Keratinocyte (primary cell): ENCODE results near the gene PKHD1. TPM values are rescaled to one million over a fixed set of nuclear protein-coding genes. Genes with fewer than 3 reads are reported as not detected.

Source experiments
- DNase-seq: peaks from one replicate; pipeline ENCODE4 v3.0.0-alpha.2; 2011; ENCODE audit warnings: low read depth, missing footprints, low spot score
- FAIRE-seq: peaks from 2 replicates; lab custom pipeline; 2011; peaks lifted over from hg19 to GRCh38; lab: Jason Lieb, UNC
- H2AFZ ChIP-seq: 2 replicates; pipeline ENCODE4 v1.6.0; 2012; ENCODE audit warnings: low read length, control low read depth, inconsistent platforms; ENCODE audit not compliant: control insufficient read depth
- H3K27ac ChIP-seq: 2 replicates; pipeline ENCODE4 v1.5.1; 2011; ENCODE audit warnings: low read length; ENCODE audit not compliant: control insufficient read depth, insufficient read depth
- H3K27me3 ChIP-seq: 3 replicates; pipeline ENCODE4 v1.6.0; 2011; ENCODE audit warnings: low read length; ENCODE audit not compliant: control insufficient read depth, insufficient read depth; ENCODE audit errors: extremely low read depth
- H3K36me3 ChIP-seq, 2 experiments: 2 replicates in 1 of 2; 3 replicates in 1 of 2; pipeline ENCODE4 v1.5.1; 2011; ENCODE audit warnings: low read length in 2 of 2, mild to moderate bottlenecking in 1 of 2; ENCODE audit not compliant: control insufficient read depth in 2 of 2, insufficient read depth in 2 of 2; ENCODE audit errors: extremely low read depth in 1 of 2
- H3K4me1 ChIP-seq: 3 replicates; pipeline ENCODE4 v1.5.1; 2011; ENCODE audit warnings: low read length; ENCODE audit not compliant: control insufficient read depth, insufficient read depth; ENCODE audit errors: extremely low read depth
- H3K4me2 ChIP-seq: 3 replicates; pipeline ENCODE4 v1.6.0; 2011; ENCODE audit warnings: low read depth, low read length; ENCODE audit not compliant: control insufficient read depth, insufficient read depth; ENCODE audit errors: extremely low read depth
- H3K4me3 ChIP-seq, 3 experiments: fragments of 200-600 bp in 1 of 3; sonication (generic) in 1 of 3; 2 replicates in 2 of 3; 3 replicates in 1 of 3; pipeline ENCODE4 v1.5.1; 2011 to 2016; ENCODE audit warnings: low read length in 3 of 3, mild to moderate bottlenecking in 3 of 3, control low read depth in 2 of 3, inconsistent platforms in 1 of 3, low read depth in 1 of 3, mixed read lengths in 1 of 3, mixed run types in 1 of 3, moderate library complexity in 1 of 3; ENCODE audit not compliant: control insufficient read depth in 2 of 3, insufficient read depth in 2 of 3; ENCODE audit errors: extremely low read depth in 1 of 3
- H3K79me2 ChIP-seq: 2 replicates; pipeline ENCODE4 v1.6.0; 2012; ENCODE audit warnings: low read length; ENCODE audit not compliant: control insufficient read depth, insufficient read depth
- H3K9ac ChIP-seq: 3 replicates; pipeline ENCODE4 v1.6.0; 2011; ENCODE audit warnings: low read length; ENCODE audit not compliant: control insufficient read depth, insufficient read depth; ENCODE audit errors: extremely low read depth
- H3K9me1 ChIP-seq: 3 replicates; pipeline ENCODE4 v1.6.0; 2011; ENCODE audit warnings: low read length; ENCODE audit not compliant: control insufficient read depth, insufficient read depth; ENCODE audit errors: extremely low read depth
- H3K9me3 ChIP-seq: 2 replicates; pipeline ENCODE4 v1.5.1; 2012; ENCODE audit warnings: low read depth, low read length; ENCODE audit not compliant: control insufficient read depth
- H4K20me1 ChIP-seq: 3 replicates; pipeline ENCODE4 v1.6.0; 2011; ENCODE audit warnings: low read length; ENCODE audit not compliant: control insufficient read depth, insufficient read depth; ENCODE audit errors: extremely low read depth
- CTCF ChIP-seq, 3 experiments: IDR thresholded peaks in 1 of 3; conservative IDR thresholded peaks in 1 of 3; optimal IDR thresholded peaks in 1 of 3; 2 replicates in 2 of 3; 3 replicates in 1 of 3; pipeline versions ENCODE3 to v1.5.1; 2011; ENCODE audit warnings: low read length in 3 of 3, mild to moderate bottlenecking in 3 of 3, moderate library complexity in 2 of 3, control low read depth in 1 of 3, inconsistent platforms in 1 of 3; ENCODE audit not compliant: insufficient read depth in 2 of 3; ENCODE audit errors: extremely low read depth in 1 of 3
- EZH2 ChIP-seq: IDR thresholded peaks from one replicate; pipeline ENCODE4 v1.6.1; 2012; ENCODE audit warnings: inconsistent platforms, mild to moderate bottlenecking, low read length, moderate library complexity
- dilution Hi-C: fragments of 300-500 bp; cut with MboI; formaldehyde crosslinking; loops from one replicate; pipeline ENCODE4 v1.7.0; 2020; ENCODE audit warnings: low sequenced_read_pairs; ENCODE audit not compliant: extremely low pct_ligation_motif_present
- polyA plus RNA-seq, 5 experiments: library from polyadenylated mRNA; depleted of rRNA in 3 of 5; stranded (reverse) in 3 of 5; stranded (forward) in 1 of 5; unstranded in 1 of 5; fragments of >200 nt; gene quantifications; 1 replicate in 1 of 5; 2 replicates in 3 of 5; 3 replicates in 1 of 5; pipeline versions ENCODE4 v1.2.1 to v1.2.3, GENCODE V29; 2011 to 2012; ENCODE audit warnings: missing spikeins in 2 of 5, low read depth in 1 of 5, low replicate concordance in 1 of 5

PKHD1 gene
- polyA plus RNA-seq, 1 donor (not counting 4 experiments of a cell fraction or from before 2014, with no cell fraction given) = under 0.01 TPM

GRCh38 chr6:51814418-51814817, 273.0 kb downstream of the PKHD1 start:
- no peak for TF ChIP-seq CTCF (optimal IDR thresholded peaks at IDR 0.05 in 1 of 3, IDR thresholded peaks at IDR 0.05 in 1 of 3, conservative IDR thresholded peaks at IDR 0.05 in 1 of 3; ENCODE audit: extremely low read depth in 1 of 3, insufficient read depth in 2 of 3, low read length in 3 of 3)
- TF ChIP-seq EZH2 = no peak
- Histone ChIP-seq H3K36me3 (no peaks in the 10 kb centered on the region), H4K20me1 (no peaks in the 10 kb centered on the region), H3K27ac (no peak overlapping the region), H3K79me2 (no peaks in the 10 kb centered on the region), H3K4me3 (no peak overlapping the region), H3K27me3 (no peaks in the 10 kb centered on the region), H3K9me3 (no peaks in the 10 kb centered on the region), H3K9me1 (no peaks in the 10 kb centered on the region), H3K4me2 (no peak overlapping the region), H2AFZ (no peak overlapping the region), H3K9ac (no peak overlapping the region), H3K4me1 (no peaks in the 10 kb centered on the region)
- FAIRE-seq = no peak
- no peak for DNase-seq
- dilution Hi-C loops = no loop called here

GRCh38 chr6:51813904-51814303, 273.5 kb downstream of the PKHD1 start:
- H3K36me3 ChIP-seq = no peaks in the 10 kb centered on the region

More at GRCh38 chr6:51813904-51814303, 273.5 kb downstream of the PKHD1 start:
- Histone ChIP-seq H3K4me3 (no peak overlapping the region), H3K27me3 (no peaks in the 10 kb centered on the region), H3K79me2 (no peaks in the 10 kb centered on the region), H3K4me2 (no peak overlapping the region), H3K9ac (no peak overlapping the region), H3K27ac (no peak overlapping the region), H2AFZ (no peak overlapping the region), H3K4me1 (no peaks in the 10 kb centered on the region), H4K20me1 (no peaks in the 10 kb centered on the region), H3K9me1 (no peaks in the 10 kb centered on the region), H3K9me3 (no peaks in the 10 kb centered on the region)
- dilution Hi-C loops = no loop called here
- FAIRE-seq = no peak
- no peak for DNase-seq
- no peak for TF ChIP-seq CTCF (optimal IDR thresholded peaks at IDR 0.05 in 1 of 3, IDR thresholded peaks at IDR 0.05 in 1 of 3, conservative IDR thresholded peaks at IDR 0.05 in 1 of 3; ENCODE audit: extremely low read depth in 1 of 3, insufficient read depth in 2 of 3, low read length in 3 of 3)
- no peak for TF ChIP-seq EZH2
